Right lobe of liver (tissue), 6 donors: ENCODE results near the gene ADAMTS4. TPM values are rescaled to one million over a fixed set of nuclear protein-coding genes. Genes with fewer than 3 reads are reported as not detected.

Experiments used
- ATAC-seq, 4 donors: fragments of 200-7000 bp; cut with Tn5 transposase; one replicate each; pipeline ENCODE4 v1.9.1; 2020; ENCODE audit warnings: mild to moderate bottlenecking in 4 of 4, moderate library complexity in 4 of 4
- DNase-seq, 3 donors: peaks; one replicate each; pipeline ENCODE4 v3.0.0-alpha.2; 2020
- H3K27ac ChIP-seq, 3 donors: fragments of 200-600 bp; one replicate each; pipeline ENCODE4 v1.8.0; 2022
- H3K27me3 ChIP-seq, 2 donors: fragments of 200-600 bp; one replicate each; pipeline ENCODE4 v1.8.0; 2022
- H3K36me3 ChIP-seq, 4 donors: fragments of 200-600 bp; sonication (generic) in 1 of 4; one replicate each; pipeline versions ENCODE4 v1.5.1 to v1.8.0; 2017 to 2022; ENCODE audit warnings: control low read depth in 1 of 4
- H3K4me1 ChIP-seq, 4 donors: fragments of 200-600 bp; sonication (generic) in 1 of 4; one replicate each; pipeline versions ENCODE4 v1.5.1 to v1.8.0; 2017 to 2022; ENCODE audit warnings: control low read depth in 1 of 4
- H3K4me3 ChIP-seq, 3 donors: fragments of 200-600 bp; one replicate each; pipeline ENCODE4 v1.8.0; 2022
- H3K9me3 ChIP-seq, 4 donors: fragments of 200-600 bp; sonication (generic) in 1 of 4; one replicate each; pipeline versions ENCODE4 v1.5.1 to v1.8.0; 2017 to 2022; ENCODE audit warnings: control low read depth in 1 of 4
- CTCF ChIP-seq, 4 donors: fragments of 200-600 bp in 3 of 4; fragments of 450-650 bp in 1 of 4; IDR thresholded peaks; one replicate each; pipeline versions ENCODE4 v1.5.1 to v1.8.0; 2016 to 2022; ENCODE audit warnings: antibody characterized with exemption in 4 of 4, mild to moderate bottlenecking in 2 of 4
- POLR2A ChIP-seq: fragments of 450-650 bp; IDR thresholded peaks from one replicate; pipeline ENCODE4 v1.6.1; 2017; ENCODE audit warnings: antibody characterized with exemption, mild to moderate bottlenecking
- WGBS: methylation state at CpG from one replicate; pipeline ENCODE4 v1.1.6; 2018; ENCODE audit warnings: low coverage, low lambda C conversion rate; ENCODE audit not compliant: insufficient coverage; ENCODE audit errors: missing lambda C conversion rate; 5-methylcytosine and 5-hydroxymethylcytosine counted together
- intact Hi-C, 2 donors: fragments of 100-400 bp; cut with DNase I; formaldehyde crosslinking; loops; one replicate each; pipeline versions ENCODE4 v1.11.2 to v1.14.1; 2022
- total RNA-seq, 6 experiments: library from RNA; depleted of rRNA in 2 of 6; stranded (reverse); fragments of >200 nt in 2 of 6; fragmentation: NEBNext Ultra II Directional in 3 of 6; extraction: Animal tissue kit (Norgen Biotek cat#: 25700) in 3 of 6; gene quantifications; one replicate each; pipeline versions ENCODE4 v1.1.0 to v1.2.4, GENCODE V29; 2016 to 2023
- donor health status: DM: no; HTN: yes; CAD: no.
- donor health status: DM: no; HTN: no; CAD: no.
- donor health status: DM: no; HTN: no; CAD: no.
- donor health status: DM: no; HTN: yes; CAD: no.
- donor health status: DM: no; HTN: yes; CAD: no.

ADAMTS4 gene
- total RNA-seq, 6 experiments from 2014 or later: 0.29 to 11.0 (median 2.1) TPM

- 1% methylated on average over 35 of the region's 60 CpGs for WGBS
- TF ChIP-seq CTCF (IDR thresholded peaks at IDR 0.05) (peak in 2 of 4 donors; percentile 11 to 14), POLR2A (peak; percentile 55)
- H3K36me3 ChIP-seq: peaks cover 0 to 22% (median 0%) of the 10 kb centered on the region in 4 donors
Observed at GRCh38 chr1:161159087-161159912, 39.6 kb downstream of the ADAMTS4 start, which contains the start of gene USP21. TSS of gene USP21 (plus strand) at chr1:161159500. CDS start at chr1:161160641, 1,141 bp downstream.

GRCh38 chr1:161158316-161159010 lies 40.4 kb downstream of the ADAMTS4 start:
- Histone ChIP-seq H3K9me3 (no peaks in the 10 kb centered on the region), H3K36me3 (peaks cover 0 to 18% (median 0%) of the 10 kb centered on the region in 4 donors), H3K27ac (peak overlapping the region; percentile 73 to 85 (median 78)), H3K4me3 (peak overlapping the region; percentile 84 to 93 (median 87)), H3K4me1 (peaks cover 0 to 8% (median 0%) of the 10 kb centered on the region in 4 donors), H3K27me3 (no peaks in the 10 kb centered on the region)
- ATAC-seq (no peak), DNase-seq (no peak)
- intact Hi-C loops: no loop called here
- 50% methylated on average over 5 of the region's 9 CpGs for WGBS
- TF ChIP-seq CTCF (IDR thresholded peaks at IDR 0.05) (no peak), POLR2A (no peak)

More at GRCh38 chr1:161159087-161159912, 39.6 kb downstream of the ADAMTS4 start, which contains the start of gene USP21:
- peak within 1 kb of the TSS; percentile 84 to 93 (median 87) for H3K4me3 ChIP-seq
- ATAC-seq: peak; percentile 96 to 98 (median 96)
- no peaks in the 10 kb centered on the region for H3K27me3 ChIP-seq
- H3K27ac ChIP-seq: peak within 1 kb of the TSS; percentile 73 to 85 (median 78)
- intact Hi-C loops: no loop called here
- no peaks in the 10 kb centered on the region for H3K9me3 ChIP-seq
- H3K4me1 ChIP-seq: peaks cover 0 to 8% (median 0%) of the 10 kb centered on the region in 4 donors
- peak; percentile 94 to 96 (median 94) for DNase-seq

GRCh38 chr1:161157867-161158266 lies 41.0 kb downstream of the ADAMTS4 start:
- no peak overlapping the region for H3K4me3 ChIP-seq
- no peak for ATAC-seq
- 100% methylated on average over 1 of the region's 1 CpG for WGBS
- no peaks in the 10 kb centered on the region for H3K27me3 ChIP-seq
- intact Hi-C loops: no loop called here
- TF ChIP-seq CTCF (IDR thresholded peaks at IDR 0.05): no peak
- TF ChIP-seq POLR2A: no peak
- no peak for DNase-seq
- peaks cover 0 to 13% (median 0%) of the 10 kb centered on the region in 4 donors for H3K36me3 ChIP-seq
- no peak overlapping the region for H3K27ac ChIP-seq
- peaks cover 0 to 8% (median 0%) of the 10 kb centered on the region in 4 donors for H3K4me1 ChIP-seq
- no peaks in the 10 kb centered on the region for H3K9me3 ChIP-seq

GRCh38 chr1:161153682-161154337 lies 45.0 kb downstream of the ADAMTS4 start, which contains the start of gene UFC1:
TSS of gene UFC1 (plus strand) at chr1:161153978. CDS start at chr1:161153998, 20 bp downstream.
- H3K27me3 ChIP-seq: no peaks in the 10 kb centered on the region
- peak within 1 kb of the TSS; percentile 78 to 96 (median 94) for H3K27ac ChIP-seq
- H3K4me3 ChIP-seq: peak within 1 kb of the TSS; percentile 58 to 76 (median 65)
- WGBS: under 1% methylated on average over 32 of the region's 33 CpGs
- TF ChIP-seq POLR2A (peak; percentile 61), CTCF (IDR thresholded peaks at IDR 0.05) (no peak)
- no peaks in the 10 kb centered on the region for H3K4me1 ChIP-seq
- H3K9me3 ChIP-seq: no peaks in the 10 kb centered on the region
- intact Hi-C loops: no loop called here
- peaks cover 0 to 5% (median 0%) of the 10 kb centered on the region in 4 donors for H3K36me3 ChIP-seq
- ATAC-seq: peak; percentile 93 to 95 (median 93)
- peak; percentile 69 to 84 (median 80) for DNase-seq
